Upper lobe of left lung (tissue), 4 donors: ENCODE results near the gene TAS1R3.

Source experiments
- CTCF ChIP-seq, 6 experiments: fragments of 450-650 bp in 4 of 6; fragments of 200-600 bp in 2 of 6; sonication (generic) in 2 of 6; IDR thresholded peaks; one replicate each; pipeline ENCODE4 v1.5.1; 2016 to 2019; ENCODE audit warnings: antibody characterized with exemption in 6 of 6
- EP300 ChIP-seq, 4 donors: sonication (generic); formaldehyde crosslinking; IDR thresholded peaks; one replicate each; pipeline ENCODE4 v1.5.1; 2017; ENCODE audit warnings: antibody characterized with exemption in 4 of 4, control low read depth in 2 of 4
- POLR2A ChIP-seq, 4 donors: fragments of 450-650 bp; IDR thresholded peaks; one replicate each; pipeline ENCODE4 v1.5.1; 2016 to 2017; ENCODE audit warnings: antibody characterized with exemption in 4 of 4, mild to moderate bottlenecking in 2 of 4
- POLR2AphosphoS5 ChIP-seq, 2 donors: sonication (generic); formaldehyde crosslinking; IDR thresholded peaks; one replicate each; pipeline ENCODE4 v1.5.1; 2017; ENCODE audit warnings: antibody characterized with exemption in 2 of 2

GRCh38 chr1:1302006-1302430, 29.1 kb upstream of the TAS1R3 start:
- TF ChIP-seq CTCF (IDR thresholded peaks at IDR 0.05) = peak in 3 of 6 experiments; percentile 16 to 36 (median 24)
- no peak for TF ChIP-seq POLR2A (IDR thresholded peaks at IDR 0.05)
- TF ChIP-seq EP300 (IDR thresholded peaks at IDR 0.05) = no peak
- no peak for TF ChIP-seq POLR2AphosphoS5 (IDR thresholded peaks at IDR 0.05)
